Ureter (tissue), 1 donor: ENCODE data around the gene IRF2BP1. TPM values are rescaled to one million over a fixed set of nuclear protein-coding genes. Genes with fewer than 3 reads are reported as not detected.

Experiments used
- DNase-seq: peaks from one replicate; pipeline ENCODE4 v3.0.0-alpha.2; 2020; ENCODE audit warnings: low spot score
- total RNA-seq: library from RNA; stranded (reverse); gene quantifications from one replicate; pipeline ENCODE4 v1.2.4, GENCODE V29; 2023
- donor health status: DM: yes; HTN: yes; CAD: no.

IRF2BP1 gene
- total RNA-seq, 1 donor from 2014 or later = 22.0 TPM

GRCh38 chr19:45863335-45863839 is 22.6 kb downstream of the IRF2BP1 start:
- DNase-seq = no peak

GRCh38 chr19:45862564-45863334 is 23.2 kb downstream of the IRF2BP1 start, which contains the start of gene SYMPK:
TSS of gene SYMPK (minus strand) at chr19:45863147. CDS start at chr19:45854495, 8,652 bp downstream.
- peak; percentile 99 for DNase-seq

- DNase-seq = no peak
These were observed 23.7 kb downstream of the IRF2BP1 start for GRCh38 chr19:45862271-45862563.

- DNase-seq = no peak
These were observed 25.3 kb downstream of the IRF2BP1 start for GRCh38 chr19:45860359-45861259.

- DNase-seq = no peak
These were observed 31.7 kb downstream of the IRF2BP1 start for GRCh38 chr19:45854167-45854778.

GRCh38 chr19:45852983-45853382 is 33.0 kb downstream of the IRF2BP1 start:
- DNase-seq = no peak

- DNase-seq = no peak
These were observed 33.7 kb downstream of the IRF2BP1 start for GRCh38 chr19:45852145-45852750.

- DNase-seq = no peak
These were observed 37.0 kb downstream of the IRF2BP1 start for GRCh38 chr19:45848922-45849321.

- no peak for DNase-seq
These were observed 38.3 kb downstream of the IRF2BP1 start for GRCh38 chr19:45847663-45848062.

- DNase-seq = no peak
These were observed 43.7 kb downstream of the IRF2BP1 start for GRCh38 chr19:45842198-45842597.

- no peak for DNase-seq
These were observed 51.0 kb downstream of the IRF2BP1 start for GRCh38 chr19:45834970-45835369.

Other genes with a start within 250 kb of the IRF2BP1 start
- gene EML2, start 246.7 kb downstream of the IRF2BP1 start, total RNA-seq = 97.7 TPM
- 2.8 TPM for gene GIPR, start 217.9 kb downstream of the IRF2BP1 start, total RNA-seq
- 359 TPM for gene SNRPD2, start 194.2 kb downstream of the IRF2BP1 start, total RNA-seq
- 11.5 TPM for gene QPCTL, start 193.5 kb downstream of the IRF2BP1 start, total RNA-seq
- 24.8 TPM for gene FBXO46, start 155.2 kb downstream of the IRF2BP1 start, total RNA-seq
- gene MEIOSIN, start 152.7 kb downstream of the IRF2BP1 start, total RNA-seq = not detected
- 18.1 TPM for gene SIX5, start 116.9 kb downstream of the IRF2BP1 start, total RNA-seq
- 106 TPM for gene DMPK, start 103.7 kb downstream of the IRF2BP1 start, total RNA-seq
- gene DMWD, start 93.3 kb downstream of the IRF2BP1 start, total RNA-seq = 64.2 TPM
- gene RSPH6A, start 70.8 kb downstream of the IRF2BP1 start, total RNA-seq = 0.21 TPM
- gene SYMPK, start 23.0 kb downstream of the IRF2BP1 start, total RNA-seq = 81.1 TPM
- not detected for gene FOXA3, start 21.8 kb downstream of the IRF2BP1 start, total RNA-seq
- 5.5 TPM for gene MYPOP, start 16.5 kb upstream of the IRF2BP1 start, total RNA-seq
- not detected for gene NANOS2, start 28.6 kb upstream of the IRF2BP1 start, total RNA-seq
- 4.4 TPM for gene NOVA2, start 87.7 kb upstream of the IRF2BP1 start, total RNA-seq
- gene CCDC61, start 109.3 kb upstream of the IRF2BP1 start, total RNA-seq = 28.8 TPM
- gene PGLYRP1, start 136.9 kb upstream of the IRF2BP1 start, total RNA-seq = not detected
- gene IGFL4, start 154.9 kb upstream of the IRF2BP1 start, total RNA-seq = not detected
- not detected for gene IGFL3, start 238.5 kb upstream of the IRF2BP1 start, total RNA-seq